ENCODE results near the gene RAI1.

GRCh38 chr17:17738901-17739300 lies 57.6 kb downstream of the RAI1 start:
- TF ChIP-seq TARDBP (IDR thresholded peaks at IDR 0.05) (no peak), FOXK2 (IDR thresholded peaks at IDR 0.05) (no peak), FOXM1 (IDR thresholded peaks at IDR 0.05; ENCODE audit: borderline replicate concordance) (no peak), ZNF384 (IDR thresholded peaks at IDR 0.05) (no peak), L3MBTL2 (conservative IDR thresholded peaks at IDR 0.05) (no peak), SP1 (IDR thresholded peaks at IDR 0.05) (no peak), FOXA1 (IDR thresholded peaks at IDR 0.05) (no peak), HDGF (IDR thresholded peaks at IDR 0.05; ENCODE audit: borderline replicate concordance) (no peak), ELF4 (IDR thresholded peaks at IDR 0.05) (no peak), CTBP1 (IDR thresholded peaks at IDR 0.05; ENCODE audit: borderline replicate concordance) (no peak)
- TF ChIP-seq, protein P1, sequence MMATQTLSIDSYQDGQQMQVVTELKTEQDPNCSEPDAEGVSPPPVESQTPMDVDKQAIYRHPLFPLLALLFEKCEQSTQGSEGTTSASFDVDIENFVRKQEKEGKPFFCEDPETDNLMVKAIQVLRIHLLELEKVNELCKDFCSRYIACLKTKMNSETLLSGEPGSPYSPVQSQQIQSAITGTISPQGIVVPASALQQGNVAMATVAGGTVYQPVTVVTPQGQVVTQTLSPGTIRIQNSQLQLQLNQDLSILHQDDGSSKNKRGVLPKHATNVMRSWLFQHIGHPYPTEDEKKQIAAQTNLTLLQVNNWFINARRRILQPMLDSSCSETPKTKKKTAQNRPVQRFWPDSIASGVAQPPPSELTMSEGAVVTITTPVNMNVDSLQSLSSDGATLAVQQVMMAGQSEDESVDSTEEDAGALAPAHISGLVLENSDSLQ (IDR thresholded peaks at IDR 0.05): no peak

All from HEK293T (cell line).